Thymus (tissue), 11 donors: ENCODE measurements around the gene WDR82. TPM values are rescaled to one million over a fixed set of nuclear protein-coding genes. Genes with fewer than 3 reads are reported as not detected.
A peak's percentile ranks its signal among the peaks of the same experiment; 100 is the strongest.
"Not testable (repeated sequence)": the region's sequence is repeated elsewhere in the genome, so short reads cannot be mapped to it uniquely, and the experiment has no call there.

Experiments
- DNase-seq, 9 donors: peaks; one replicate each; pipeline ENCODE4 v3.0.0-alpha.2; 2013; ENCODE audit warnings: low spot score in 9 of 9, low read depth in 6 of 9, missing footprints in 1 of 9
- H3K27ac ChIP-seq, 2 donors: one replicate each; pipeline ENCODE4 v1.5.1; 2013; ENCODE audit warnings: control low read depth in 1 of 2, low read depth in 1 of 2, low read length in 1 of 2, mild to moderate bottlenecking in 1 of 2, moderate library complexity in 1 of 2
- H3K27me3 ChIP-seq, 2 donors: one replicate each; pipeline ENCODE4 v1.5.1; 2013; ENCODE audit warnings: low read length in 1 of 2; ENCODE audit not compliant: control insufficient read depth in 2 of 2, insufficient read depth in 1 of 2
- H3K36me3 ChIP-seq, 2 donors: one replicate each; pipeline ENCODE4 v1.5.1; 2013; ENCODE audit warnings: low read length in 1 of 2, mild to moderate bottlenecking in 1 of 2, moderate library complexity in 1 of 2; ENCODE audit not compliant: control insufficient read depth in 2 of 2, insufficient read depth in 2 of 2
- H3K4me1 ChIP-seq, 2 donors: one replicate each; pipeline ENCODE4 v1.5.1; 2013; ENCODE audit warnings: low read length in 2 of 2; ENCODE audit not compliant: control insufficient read depth in 2 of 2, insufficient read depth in 2 of 2
- H3K4me3 ChIP-seq, 2 donors: one replicate each; pipeline ENCODE4 v1.5.1; 2013; ENCODE audit warnings: low read length in 2 of 2, control low read depth in 1 of 2, mild to moderate bottlenecking in 1 of 2
- H3K9me3 ChIP-seq, 2 donors: one replicate each; pipeline ENCODE4 v1.5.1; 2013; ENCODE audit warnings: low read length in 1 of 2, mild to moderate bottlenecking in 1 of 2; ENCODE audit not compliant: control insufficient read depth in 2 of 2, insufficient read depth in 1 of 2
- WGBS: extraction: QIAGEN DNeasy Blood & Tissue Kit; methylation state at CpG from one replicate; pipeline ENCODE4 v1.1.7; 2013; 5-methylcytosine and 5-hydroxymethylcytosine counted together
- polyA plus RNA-seq: library from polyadenylated mRNA; stranded (reverse); fragments of 200-250 nt; gene quantifications from one replicate; pipeline ENCODE4 v1.2.3, GENCODE V29; 2013
- total RNA-seq: library from RNA; stranded (reverse); fragments of 120-200 nt; gene quantifications from one replicate; pipeline ENCODE4 v1.2.4, GENCODE V29; 2013
- donor health status: healthy.

The WDR82 gene
- total and polyA plus RNA-seq, 2 donors = 47.4 to 60.5 TPM

DNA sequence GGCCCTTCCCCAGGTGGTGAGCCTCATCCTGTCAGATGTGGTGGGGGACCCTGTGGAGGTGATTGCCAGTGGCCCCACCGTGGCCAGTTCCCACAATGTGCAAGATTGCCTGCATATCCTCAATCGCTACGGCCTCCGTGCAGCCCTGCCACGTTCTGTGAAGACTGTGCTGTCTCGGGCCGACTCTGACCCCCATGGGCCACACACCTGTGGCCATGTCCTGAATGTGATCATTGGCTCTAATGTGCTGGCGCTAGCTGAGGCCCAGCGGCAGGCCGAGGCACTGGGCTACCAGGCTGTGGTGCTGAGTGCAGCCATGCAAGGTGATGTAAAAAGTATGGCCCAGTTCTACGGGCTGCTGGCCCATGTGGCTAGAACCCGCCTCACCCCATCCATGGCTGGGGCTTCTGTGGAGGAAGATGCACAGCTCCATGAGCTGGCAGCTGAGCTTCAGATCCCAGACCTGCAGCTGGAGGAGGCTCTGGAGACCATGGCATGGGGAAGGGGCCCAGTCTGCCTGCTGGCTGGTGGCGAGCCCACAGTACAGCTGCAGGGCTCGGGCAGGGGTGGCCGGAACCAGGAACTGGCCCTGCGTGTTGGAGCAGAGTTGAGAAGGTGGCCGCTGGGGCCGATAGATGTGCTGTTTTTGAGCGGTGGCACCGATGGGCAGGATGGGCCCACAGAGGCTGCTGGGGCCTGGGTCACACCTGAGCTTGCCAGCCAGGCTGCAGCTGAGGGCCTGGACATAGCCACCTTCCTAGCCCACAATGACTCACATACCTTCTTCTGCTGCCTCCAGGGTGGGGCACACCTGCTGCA lies 14.0 kb upstream of the WDR82 start:
- peaks cover 0 to 14% of the 10 kb centered on the region in 2 donors for H3K4me1 ChIP-seq
- H3K27ac ChIP-seq = no peak overlapping the region
- H3K36me3 ChIP-seq = peaks cover 27% of the 10 kb centered on the region in 2 donors
- H3K4me3 ChIP-seq = no peak overlapping the region
- no peaks in the 10 kb centered on the region for H3K9me3 ChIP-seq
- no peak for DNase-seq
- no peaks in the 10 kb centered on the region for H3K27me3 ChIP-seq
- WGBS = 97% methylated on average over 20 of the region's 20 CpGs

- peaks cover 27% of the 10 kb centered on the region in 2 donors for H3K36me3 ChIP-seq
Measured at GRCh38 chr3:52291508-52292181, 13.2 kb upstream of the WDR82 start.

GRCh38 chr3:52290596-52291507 lies 12.4 kb upstream of the WDR82 start:
- Histone ChIP-seq H3K27ac (no peak overlapping the region), H3K4me3 (no peak overlapping the region), H3K4me1 (peaks cover 5 to 24% of the 10 kb centered on the region in 2 donors), H3K27me3 (no peaks in the 10 kb centered on the region), H3K9me3 (no peaks in the 10 kb centered on the region), H3K36me3 (peaks cover 27% of the 10 kb centered on the region in 2 donors)
- DNase-seq = no peak
- 97% methylated on average over 23 of the region's 23 CpGs for WGBS

More at GRCh38 chr3:52291508-52292181, 13.2 kb upstream of the WDR82 start:
- H3K9me3 ChIP-seq = no peaks in the 10 kb centered on the region
- H3K27ac ChIP-seq = no peak overlapping the region
- H3K27me3 ChIP-seq = no peaks in the 10 kb centered on the region
- H3K4me1 ChIP-seq = peaks cover 5 to 21% of the 10 kb centered on the region in 2 donors
- WGBS = 87% methylated on average over 7 of the region's 7 CpGs
- no peak overlapping the region for H3K4me3 ChIP-seq
- peak in 7 of 9 donors; percentile 29 to 71 (median 50) for DNase-seq

DNA sequence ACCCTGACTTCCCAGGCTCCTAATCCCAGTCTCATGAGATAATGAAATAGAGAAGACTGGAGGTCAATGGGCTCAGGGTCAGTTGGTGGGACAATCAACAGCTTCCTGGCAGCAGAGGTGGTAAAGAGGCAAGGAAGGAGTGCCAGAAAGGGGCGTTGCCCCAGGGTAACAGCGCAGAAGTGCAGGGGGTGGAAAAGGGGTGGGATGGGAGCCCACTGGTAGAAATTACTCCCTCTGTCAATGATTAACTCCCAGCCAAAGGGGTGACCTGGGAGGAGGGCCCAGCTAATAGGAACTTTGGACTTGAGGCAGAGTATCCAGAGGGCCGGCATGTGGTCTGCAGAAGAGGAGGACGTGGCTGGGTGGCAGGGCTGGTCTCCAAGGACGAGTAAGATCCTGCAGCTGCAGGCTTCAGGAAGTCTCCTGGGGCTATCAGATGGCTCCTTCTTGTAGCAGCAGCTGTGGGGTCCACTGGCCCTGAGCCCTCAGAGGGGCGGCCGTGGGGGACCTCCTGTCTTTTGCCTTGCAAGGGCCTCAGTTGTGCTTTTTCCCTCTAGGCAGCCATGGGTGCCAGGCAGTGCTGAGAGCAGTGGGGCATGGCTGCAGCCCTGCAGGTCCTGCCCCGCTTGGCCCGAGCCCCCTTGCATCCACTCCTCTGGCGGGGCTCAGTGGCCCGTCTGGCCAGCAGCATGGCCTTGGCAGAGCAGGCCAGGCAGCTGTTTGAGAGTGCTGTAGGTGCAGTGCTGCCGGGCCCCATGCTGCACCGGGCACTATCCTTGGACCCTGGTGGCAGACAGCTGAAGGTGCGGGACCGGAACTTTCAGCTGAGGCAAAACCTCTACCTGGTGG lies 11.5 kb upstream of the WDR82 start:
- DNase-seq = no peak
- Histone ChIP-seq H3K9me3 (no peaks in the 10 kb centered on the region), H3K36me3 (peaks cover 27% of the 10 kb centered on the region in 2 donors), H3K27me3 (no peaks in the 10 kb centered on the region), H3K4me1 (peaks cover 5 to 24% of the 10 kb centered on the region in 2 donors), H3K27ac (no peak overlapping the region), H3K4me3 (no peak overlapping the region)
- WGBS = 94% methylated on average over 15 of the region's 15 CpGs

GRCh38 chr3:52289338-52289746 lies 10.9 kb upstream of the WDR82 start:
- DNase-seq = no peak
- Histone ChIP-seq H3K4me3 (no peak overlapping the region), H3K36me3 (peaks cover 27% of the 10 kb centered on the region in 2 donors), H3K27me3 (no peaks in the 10 kb centered on the region), H3K27ac (no peak overlapping the region), H3K9me3 (no peaks in the 10 kb centered on the region), H3K4me1 (peaks cover 5 to 24% of the 10 kb centered on the region in 2 donors)
- 100% methylated on average over 1 of the region's 1 CpG for WGBS

- peaks cover 5 to 24% of the 10 kb centered on the region in 2 donors for H3K4me1 ChIP-seq
- DNase-seq = no peak
- H3K27ac ChIP-seq = no peak overlapping the region
- H3K36me3 ChIP-seq = peaks cover 24 to 27% of the 10 kb centered on the region in 2 donors
- H3K4me3 ChIP-seq = peak overlapping the region in 1 of 2 donors; percentile 85
- H3K27me3 ChIP-seq = no peaks in the 10 kb centered on the region
- 99% methylated on average over 6 of the region's 6 CpGs for WGBS
- H3K9me3 ChIP-seq = no peaks in the 10 kb centered on the region
Measured at GRCh38 chr3:52288674-52289073, 10.2 kb upstream of the WDR82 start.

DNA sequence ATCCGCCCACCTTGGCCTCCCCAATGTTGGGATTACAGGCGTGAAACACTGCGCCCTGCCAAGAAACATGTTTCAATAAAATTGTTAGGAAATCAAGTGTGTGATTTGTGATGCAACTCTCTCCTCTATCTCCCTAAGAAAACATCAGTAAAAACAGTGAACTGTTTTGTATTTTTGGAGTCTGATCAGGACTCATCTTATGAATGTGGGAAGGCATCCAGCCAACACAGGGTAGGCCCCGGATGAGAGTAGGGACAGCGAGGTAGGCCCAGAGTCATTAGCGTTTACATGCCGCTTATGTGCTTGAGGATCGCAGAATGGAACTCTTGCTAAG lies 8.3 kb upstream of the WDR82 start:
- H3K4me3 ChIP-seq = peak overlapping the region; percentile 72 to 85
- H3K4me1 ChIP-seq = peaks cover 12 to 41% of the 10 kb centered on the region in 2 donors
- H3K9me3 ChIP-seq = no peaks in the 10 kb centered on the region
- H3K36me3 ChIP-seq = peaks cover 7 to 8% of the 10 kb centered on the region in 2 donors
- no peaks in the 10 kb centered on the region for H3K27me3 ChIP-seq
- peak overlapping the region; percentile 97 to 98 for H3K27ac ChIP-seq
- no peak for DNase-seq
- 92% methylated on average over 8 of the region's 8 CpGs for WGBS

DNA sequence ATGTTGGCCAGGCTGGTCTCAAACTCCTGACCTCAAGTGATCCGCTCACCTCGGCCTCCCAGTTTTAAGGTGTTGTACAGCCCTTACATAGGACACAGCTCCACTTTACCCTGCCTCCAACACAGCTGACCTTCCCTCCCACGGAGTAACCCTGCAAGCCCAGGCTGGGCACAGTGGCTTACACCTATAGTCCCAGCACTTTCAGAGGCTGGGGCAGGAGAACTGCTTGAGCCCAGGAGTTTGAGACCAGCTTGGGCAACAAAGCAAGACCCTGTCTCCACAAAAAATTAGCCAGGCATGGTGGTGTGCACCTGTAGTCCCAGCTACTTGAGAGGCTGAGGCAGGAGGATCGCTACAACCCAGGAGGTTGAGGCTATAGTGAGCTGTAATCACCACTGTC lies 5.6 kb upstream of the WDR82 start:
- 97% methylated on average over 4 of the region's 4 CpGs for WGBS
- not testable (repeated sequence) for H3K27me3 ChIP-seq, H3K36me3 ChIP-seq, DNase-seq, H3K4me3 ChIP-seq, H3K27ac ChIP-seq, H3K9me3 ChIP-seq
- H3K4me1 ChIP-seq = peaks cover 16 to 55% of the 10 kb centered on the region in 2 donors
